ENCODE data around the gene S100Z. TPM values are rescaled to one million over a fixed set of nuclear protein-coding genes. Genes with fewer than 3 reads are reported as not detected.
A peak's percentile ranks its signal among the peaks of the same experiment; 100 is the strongest.

Gene S100Z
- total and polyA plus RNA-seq, 11 donors: 0.29 to 0.59 TPM; not detected in 9

GRCh38 chr5:76954383-76954763, 104.6 kb downstream of the S100Z start:
- Histone ChIP-seq H3K36me3 (no peaks in the 10 kb centered on the region), H3K4me1 (peaks cover 0 to 31% (median 8%) of the 10 kb centered on the region in 12 donors), H3K4me3 (peak overlapping the region; percentile 24 to 65 (median 56)), H3K27ac (peak overlapping the region in 4 of 12 donors; percentile 22 to 74 (median 45)), H3K9me3 (no peaks in the 10 kb centered on the region), H3K27me3 (peaks cover 11 to 46% (median 18%) of the 10 kb centered on the region in 9 donors)
- DNase-seq (no peak), ATAC-seq (peak in 3 of 4 donors; percentile 29 to 37 (median 35))
- WGBS, 4 donors: 3 to 9% (median 5%) methylated on average over 23 to 25 of the region's 25 CpGs
- TF ChIP-seq POLR2A (IDR thresholded peaks at IDR 0.05) (no peak), CTCF (IDR thresholded peaks at IDR 0.05) (no peak)
- intact Hi-C loops (cut with DNase I): loop anchor here in 1 of 10 donors (5.0 kb wide), 1 partner anchor 82 kb away; no protein-coding TSS in a partner anchor

- H3K27ac ChIP-seq: no peak overlapping the region
- H3K9me3 ChIP-seq: no peaks in the 10 kb centered on the region
- WGBS, 4 donors: 90 to 100% (median 94%) methylated on average over 2 of the region's 2 CpGs
- no peak for DNase-seq
- intact Hi-C loops (cut with DNase I): no loop called here
- H3K4me3 ChIP-seq: no peak overlapping the region
- peaks cover 0 to 48% (median 9%) of the 10 kb centered on the region in 12 donors for H3K4me1 ChIP-seq
- TF ChIP-seq CTCF (IDR thresholded peaks at IDR 0.05) (no peak), POLR2A (IDR thresholded peaks at IDR 0.05) (no peak)
- H3K27me3 ChIP-seq: peaks cover 11 to 46% (median 18%) of the 10 kb centered on the region in 9 donors
- no peak for ATAC-seq
- H3K36me3 ChIP-seq: no peaks in the 10 kb centered on the region
These were observed 106.2 kb downstream of the S100Z start for GRCh38 chr5:76956033-76956432.

- intact Hi-C loops (cut with DNase I): no loop called here
These were observed 109.4 kb downstream of the S100Z start for GRCh38 chr5:76958991-76959767.

More at GRCh38 chr5:76958991-76959767, 109.4 kb downstream of the S100Z start:
- TF ChIP-seq CTCF (IDR thresholded peaks at IDR 0.05) (no peak), POLR2A (IDR thresholded peaks at IDR 0.05) (no peak)
- H3K27me3 ChIP-seq: peaks cover 2 to 30% (median 12%) of the 10 kb centered on the region in 9 donors
- no peaks in the 10 kb centered on the region for H3K9me3 ChIP-seq
- H3K27ac ChIP-seq: peak overlapping the region in 6 of 12 donors; percentile 7 to 80 (median 24)
- ATAC-seq: peak in 2 of 4 donors; percentile 47 to 55
- peaks cover 0 to 6% (median 0%) of the 10 kb centered on the region in 9 donors for H3K36me3 ChIP-seq
- no peak overlapping the region for H3K4me3 ChIP-seq
- H3K4me1 ChIP-seq: peaks cover 0 to 39% (median 4%) of the 10 kb centered on the region in 12 donors
- DNase-seq: no peak
- WGBS, 4 donors: 46 to 60% (median 56%) methylated on average over 5 of the region's 5 CpGs

Measured in heart left ventricle (tissue), 16 donors.